Measurements from ENCODE around the gene XKR7.

Gene XKR7

DNA sequence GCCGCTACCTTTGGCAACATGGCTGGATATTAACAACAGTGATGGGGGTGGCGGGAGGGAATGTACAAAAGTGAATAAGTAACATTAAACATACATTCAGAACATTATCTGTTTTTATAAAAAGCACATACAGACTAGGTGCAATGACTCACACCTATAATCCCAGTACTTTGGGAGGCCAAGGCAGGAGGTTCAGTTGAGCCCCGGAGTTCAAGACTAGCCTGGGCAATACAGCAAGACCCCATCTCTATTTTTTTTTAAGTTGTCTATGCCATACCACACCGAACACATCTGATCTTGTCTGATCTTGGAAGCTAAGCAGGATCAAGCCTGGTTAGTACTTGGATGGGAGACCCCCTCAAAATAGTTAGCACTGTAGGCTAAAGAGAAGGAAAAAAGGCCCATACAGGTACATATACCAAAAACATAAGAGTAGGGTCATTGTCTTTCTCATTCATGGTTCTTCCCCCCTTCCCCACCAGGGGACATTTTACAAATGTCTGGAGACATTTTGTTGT, 82.4 kb downstream of the XKR7 start:
- no peak for DNase-seq

DNA sequence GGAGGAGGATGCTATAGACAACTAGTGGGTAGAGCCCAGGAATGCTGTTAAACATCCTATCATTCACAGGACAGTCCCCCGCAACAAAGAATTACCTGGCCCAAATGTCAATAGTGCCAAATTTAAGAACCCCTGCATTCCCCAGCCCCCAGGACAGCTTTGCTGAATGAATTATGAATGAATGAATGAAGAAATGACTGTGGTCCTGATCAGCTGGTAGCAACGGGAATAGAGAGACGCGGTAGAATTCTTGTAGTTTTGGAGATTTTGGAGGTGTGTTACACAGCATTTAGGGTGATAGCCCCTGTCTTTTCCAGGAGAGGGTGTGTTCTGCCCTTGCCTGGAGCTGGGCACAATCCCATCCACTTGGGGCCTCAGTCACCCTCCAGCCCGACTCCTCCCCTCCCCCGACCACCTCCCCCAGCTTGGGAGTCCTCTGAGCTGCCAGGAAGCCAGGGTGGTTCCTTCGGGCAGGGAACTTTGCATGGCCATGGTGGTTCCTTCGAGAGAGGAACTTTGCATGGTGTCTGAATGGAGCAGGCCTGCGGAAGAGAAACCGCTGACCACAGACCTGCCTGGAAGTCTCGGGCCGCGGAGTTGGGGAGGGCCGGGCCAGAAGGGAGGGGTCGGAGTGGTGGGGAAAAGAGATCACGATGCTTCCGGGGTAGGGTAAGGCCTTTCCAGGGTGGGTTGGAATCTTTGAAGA, 83.1 kb downstream of the XKR7 start:
- peak; percentile 71 for DNase-seq

DNA sequence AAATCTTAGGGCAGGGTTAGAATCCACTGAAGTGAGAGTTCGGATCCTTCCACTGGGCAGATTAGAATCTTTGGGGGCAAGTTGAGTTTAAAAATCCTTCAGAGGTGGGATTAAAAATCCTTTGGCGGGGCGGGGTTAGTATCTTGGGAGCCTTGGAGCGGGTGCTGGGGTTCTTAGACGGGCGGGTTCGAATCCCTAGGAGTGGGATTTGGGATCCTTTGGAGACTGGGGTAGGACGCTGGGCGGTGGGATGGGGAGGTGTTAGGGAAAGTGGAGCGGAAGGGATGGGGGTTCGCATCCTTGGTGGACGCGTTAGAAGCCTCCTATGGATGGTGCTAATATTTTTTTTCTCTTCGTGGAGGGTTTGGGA, 83.8 kb downstream of the XKR7 start:
- DNase-seq, result no peak

DNA sequence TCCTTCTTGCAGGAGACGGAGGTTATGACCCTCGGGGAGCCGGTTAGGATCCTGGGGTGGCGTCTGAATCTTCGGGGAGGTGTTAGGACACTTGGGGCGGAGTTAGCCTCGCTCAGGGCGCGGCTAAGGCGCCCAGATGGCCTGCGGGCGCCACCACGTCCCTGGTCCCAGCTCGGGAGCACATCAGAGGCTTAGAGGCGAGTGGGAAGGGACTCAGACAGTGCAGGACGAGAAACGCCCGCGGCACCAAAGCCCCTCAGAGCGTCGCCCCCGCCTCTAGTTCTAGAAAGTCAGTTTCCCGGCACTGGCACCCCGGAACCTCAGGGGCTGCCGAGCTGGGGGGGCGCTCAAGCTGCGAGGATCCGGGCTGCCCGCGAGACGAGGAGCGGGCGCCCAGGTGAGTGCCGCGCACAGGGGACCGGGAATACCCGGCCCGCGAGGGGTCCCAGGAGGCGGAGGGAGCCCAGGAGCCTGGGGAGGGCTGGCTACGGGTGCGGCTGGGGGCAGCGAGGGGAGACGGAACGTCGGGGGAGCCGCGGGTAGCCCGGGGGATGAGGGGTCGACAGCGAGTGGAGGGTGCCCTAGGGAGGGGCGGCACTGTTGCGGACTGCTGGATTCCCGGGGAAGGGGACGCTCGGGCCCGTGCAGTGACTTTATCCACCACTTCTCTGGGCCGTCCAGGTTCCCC, 84.3 kb downstream of the XKR7 start, which contains the start of gene HCK:
Gene HCK (plus strand): TSS at position 153 of the 688 bp plus-strand sequence.
- no peak for DNase-seq

DNA sequence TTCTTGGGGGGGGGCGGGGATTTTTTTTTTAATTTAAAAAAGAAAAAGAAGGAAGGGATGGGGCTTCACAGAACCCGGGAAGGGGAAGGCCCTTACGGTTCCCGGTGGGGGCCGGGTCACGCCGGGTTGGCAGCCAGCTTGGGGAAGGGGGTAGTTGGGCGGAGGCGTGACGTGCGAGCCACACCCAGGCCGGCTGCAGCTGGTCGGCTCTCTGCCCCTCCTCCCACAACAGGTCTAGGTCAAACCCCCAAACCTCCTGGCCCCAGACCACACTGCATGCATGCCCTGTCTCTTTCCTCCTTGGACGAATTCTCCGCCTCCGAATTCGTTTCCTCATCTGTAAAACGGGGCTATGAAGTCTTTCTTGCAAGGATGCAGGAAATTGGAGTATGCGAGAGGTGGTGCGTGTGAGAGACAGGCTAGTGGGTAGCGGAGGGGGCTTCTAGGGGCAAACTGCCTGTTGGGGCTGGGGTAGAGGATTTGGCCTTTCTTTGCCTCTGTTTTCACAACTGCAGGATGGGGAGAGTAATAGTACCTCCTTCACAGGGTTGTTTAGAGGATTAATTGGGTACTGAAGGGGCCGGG, 84.9 kb downstream of the XKR7 start:
- no peak for DNase-seq
